ENCODE measurements around the gene KDM5C. TPM values are rescaled to one million over a fixed set of nuclear protein-coding genes. Genes with fewer than 3 reads are reported as not detected.

Gene KDM5C
- total and polyA plus RNA-seq, 2 of the 8 experiments (the other 6 are each of a cell fraction or from before 2014, with no cell fraction given): 42.4 to 82.2 TPM

GRCh38 chrX:53255738-53256191, 30.8 kb upstream of the KDM5C start (continued):
- TF ChIP-seq RNF2 (IDR thresholded peaks at IDR 0.05; ENCODE audit: borderline replicate concordance, low read depth, low read length, missing control alignments, poor library complexity, severe bottlenecking) (no peak), NANOG (IDR thresholded peaks at IDR 0.05; ENCODE audit: insufficient read depth, low read depth, low read length, poor library complexity, severe bottlenecking) (no peak), TAF1 (IDR thresholded peaks at IDR 0.05; ENCODE audit: low read depth, low read length) (no peak), RFX5 (IDR thresholded peaks at IDR 0.05; ENCODE audit: borderline replicate concordance, low read depth, low read length) (no peak)

All from H1 (cell line).